Sigmoid colon (tissue), 7 donors: ENCODE results near the gene TPCN1. TPM values are rescaled to one million over a fixed set of nuclear protein-coding genes. Genes with fewer than 3 reads are reported as not detected.
A peak's percentile ranks its signal among the peaks of the same experiment; 100 is the strongest.

Experiments used
- DNase-seq: peaks from one replicate; pipeline ENCODE4 v3.0.0-alpha.2; 2019
- H3K27ac ChIP-seq, 4 donors: fragments of 200-600 bp; sonication (generic); one replicate each; pipeline ENCODE4 v1.5.1; 2016 to 2019; ENCODE audit warnings: mild to moderate bottlenecking in 1 of 4
- H3K27me3 ChIP-seq, 3 donors: fragments of 200-600 bp; sonication (generic); one replicate each; pipeline ENCODE4 v1.5.1; 2019; ENCODE audit warnings: mild to moderate bottlenecking in 1 of 3
- H3K36me3 ChIP-seq, 4 donors: fragments of 200-600 bp; sonication (generic); one replicate each; pipeline ENCODE4 v1.5.1; 2016 to 2019
- H3K4me1 ChIP-seq, 4 donors: fragments of 200-600 bp; sonication (generic); one replicate each; pipeline ENCODE4 v1.5.1; 2017 to 2019
- H3K4me3 ChIP-seq, 4 donors: fragments of 200-600 bp; sonication (generic); one replicate each; pipeline ENCODE4 v1.5.1; 2017 to 2019; ENCODE audit warnings: mild to moderate bottlenecking in 2 of 4, moderate library complexity in 1 of 4
- H3K9me3 ChIP-seq, 4 donors: fragments of 200-600 bp in 3 of 4; sonication (generic) in 3 of 4; one replicate each; pipeline versions ENCODE4 v1.5.1 to v1.6.1; 2013 to 2019
- EP300 ChIP-seq, 4 donors: sonication (generic); formaldehyde crosslinking; IDR thresholded peaks; one replicate each; pipeline ENCODE4 v1.6.1; 2017; ENCODE audit warnings: antibody characterized with exemption in 4 of 4
- POLR2A ChIP-seq, 2 donors: fragments of 450-650 bp; IDR thresholded peaks; one replicate each; pipeline ENCODE4 v1.6.1; 2016; ENCODE audit warnings: antibody characterized with exemption in 2 of 2, mild to moderate bottlenecking in 2 of 2, moderate library complexity in 2 of 2
- POLR2AphosphoS5 ChIP-seq, 4 donors: sonication (generic); formaldehyde crosslinking; IDR thresholded peaks; one replicate each; pipeline ENCODE4 v1.6.1; 2017; ENCODE audit warnings: antibody characterized with exemption in 4 of 4
- WGBS, 2 donors: extraction: QIAGEN DNeasy Blood & Tissue Kit; methylation state at CpG; one replicate each; pipeline ENCODE4 v1.1.7; 2013; 5-methylcytosine and 5-hydroxymethylcytosine counted together
- intact Hi-C: fragments of 100-400 bp; cut with DNase I; formaldehyde crosslinking; loops from one replicate; pipeline ENCODE4 v1.15.1; 2023
- polyA plus RNA-seq, 3 donors: library from polyadenylated mRNA; stranded (reverse); fragments of 200-250 nt; gene quantifications; one replicate each; pipeline ENCODE4 v1.2.3, GENCODE V29; 2013
- total RNA-seq, 4 donors: library from RNA; depleted of rRNA; stranded (reverse); fragments of >200 nt; gene quantifications; one replicate each; pipeline ENCODE4 v1.1.0, GENCODE V29; 2016
- TF ChIP-seq, protein P1 (sequence below), 4 experiments: fragments of 450-650 bp in 3 of 4; fragments of 200-600 bp in 1 of 4; IDR thresholded peaks; one replicate each; pipeline ENCODE4 v1.5.1; 2016 to 2019; ENCODE audit warnings: antibody characterized with exemption in 4 of 4, mild to moderate bottlenecking in 3 of 4, moderate library complexity in 2 of 4
- donor health status: healthy with polysubstance abuse.
- donor health status: Bipolar disorder and iron deficiency.
- donor health status: healthy.

Gene TPCN1
- total and polyA plus RNA-seq, 7 donors: 6.0 to 51.5 (median 28.3) TPM

DNA sequence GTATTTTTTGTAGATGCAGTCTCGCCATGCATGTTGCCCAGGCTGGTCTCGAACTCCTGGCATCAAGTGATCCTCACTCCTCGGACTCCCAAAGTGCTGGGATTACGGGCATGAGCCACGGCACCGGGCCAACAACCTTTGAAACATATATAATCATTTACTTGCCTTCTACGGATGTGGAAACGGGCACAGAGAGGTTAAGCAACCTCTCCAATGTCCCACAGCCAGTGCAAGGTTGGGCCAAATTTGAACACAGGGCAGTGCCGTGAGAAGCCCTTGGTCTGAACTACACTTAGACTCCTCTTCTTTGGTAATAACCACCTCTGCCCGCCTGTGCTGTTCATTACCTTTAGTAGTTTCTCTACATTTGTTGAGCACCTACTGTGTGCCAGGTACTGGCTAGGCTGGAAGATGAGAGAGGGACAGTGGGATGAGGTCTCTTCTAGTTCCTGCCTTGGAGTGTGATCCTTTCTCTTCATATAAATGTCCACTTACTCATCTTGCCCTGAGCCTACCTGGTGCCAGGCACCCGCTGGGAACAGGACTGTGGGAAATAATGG lies 38.2 kb upstream of the TPCN1 start:
- Histone ChIP-seq H3K27ac (no peak overlapping the region), H3K4me1 (peaks cover 0 to 30% (median 26%) of the 10 kb centered on the region in 4 donors), H3K9me3 (no peaks in the 10 kb centered on the region), H3K36me3 (peaks cover 17 to 35% (median 19%) of the 10 kb centered on the region in 4 donors), H3K27me3 (no peaks in the 10 kb centered on the region), H3K4me3 (no peak overlapping the region)
- TF ChIP-seq POLR2A (IDR thresholded peaks at IDR 0.05) (no peak), EP300 (IDR thresholded peaks at IDR 0.05) (no peak), POLR2AphosphoS5 (IDR thresholded peaks at IDR 0.05) (no peak)
- TF ChIP-seq, protein P1, sequence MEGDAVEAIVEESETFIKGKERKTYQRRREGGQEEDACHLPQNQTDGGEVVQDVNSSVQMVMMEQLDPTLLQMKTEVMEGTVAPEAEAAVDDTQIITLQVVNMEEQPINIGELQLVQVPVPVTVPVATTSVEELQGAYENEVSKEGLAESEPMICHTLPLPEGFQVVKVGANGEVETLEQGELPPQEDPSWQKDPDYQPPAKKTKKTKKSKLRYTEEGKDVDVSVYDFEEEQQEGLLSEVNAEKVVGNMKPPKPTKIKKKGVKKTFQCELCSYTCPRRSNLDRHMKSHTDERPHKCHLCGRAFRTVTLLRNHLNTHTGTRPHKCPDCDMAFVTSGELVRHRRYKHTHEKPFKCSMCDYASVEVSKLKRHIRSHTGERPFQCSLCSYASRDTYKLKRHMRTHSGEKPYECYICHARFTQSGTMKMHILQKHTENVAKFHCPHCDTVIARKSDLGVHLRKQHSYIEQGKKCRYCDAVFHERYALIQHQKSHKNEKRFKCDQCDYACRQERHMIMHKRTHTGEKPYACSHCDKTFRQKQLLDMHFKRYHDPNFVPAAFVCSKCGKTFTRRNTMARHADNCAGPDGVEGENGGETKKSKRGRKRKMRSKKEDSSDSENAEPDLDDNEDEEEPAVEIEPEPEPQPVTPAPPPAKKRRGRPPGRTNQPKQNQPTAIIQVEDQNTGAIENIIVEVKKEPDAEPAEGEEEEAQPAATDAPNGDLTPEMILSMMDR (IDR thresholded peaks at IDR 0.05): no peak
- DNase-seq: no peak
- intact Hi-C loops: loop anchor here (10.0 kb wide), 1 partner anchor 62 kb away; no protein-coding TSS in a partner anchor
- WGBS, 2 donors: 86 to 94% methylated on average over 11 of the region's 11 CpGs

DNA sequence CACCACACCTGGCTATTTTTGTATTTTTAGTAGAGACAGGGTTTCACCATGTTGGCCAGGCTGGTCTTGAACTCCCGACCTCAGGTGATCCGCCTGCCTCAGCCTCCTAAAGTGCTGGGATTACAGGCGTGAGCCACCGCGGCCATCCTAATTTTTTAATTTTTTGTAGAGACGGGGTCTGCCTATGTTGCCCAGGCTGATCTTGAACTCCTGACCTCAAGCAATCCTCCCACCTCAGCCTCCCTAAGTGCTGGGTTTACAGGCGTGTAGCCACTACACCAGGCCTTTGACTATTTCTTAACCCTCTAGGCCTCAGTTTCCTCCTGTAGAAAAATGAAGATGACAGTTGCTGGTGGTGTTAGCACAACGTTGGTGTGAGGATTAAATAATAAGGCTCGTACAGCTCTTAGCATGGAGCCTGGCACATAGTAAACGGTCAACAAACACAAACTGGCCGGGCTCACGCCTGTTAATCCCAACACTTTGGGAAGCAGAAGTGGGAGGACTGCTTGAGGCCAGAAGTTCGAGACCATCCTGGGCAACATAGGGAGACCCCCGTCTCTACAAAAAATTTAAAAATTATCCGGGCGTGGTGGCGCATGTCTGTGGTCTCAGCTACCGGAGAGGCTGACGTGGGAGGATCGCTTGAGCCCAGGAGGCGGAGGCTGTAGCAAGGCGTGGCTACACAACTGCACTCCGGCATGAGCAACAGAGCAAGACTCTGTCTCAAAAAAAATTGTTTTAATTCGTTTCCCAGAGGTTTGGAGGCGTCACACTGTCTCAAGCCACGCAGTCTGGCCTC lies 37.0 kb upstream of the TPCN1 start:
- peak overlapping the region; percentile 77 to 99 (median 86) for H3K4me3 ChIP-seq
- H3K9me3 ChIP-seq: no peaks in the 10 kb centered on the region
- H3K4me1 ChIP-seq: peaks cover 0 to 30% (median 26%) of the 10 kb centered on the region in 4 donors
- 22 to 30% methylated on average over 26 of the region's 26 CpGs for WGBS, 2 donors
- no peaks in the 10 kb centered on the region for H3K27me3 ChIP-seq
- intact Hi-C loops: loop anchor here (2.0 to 10.0 kb wide), 3 partner anchors 37 to 175 kb away; partner anchors contain the start of genes PLBD2 and TPCN1
- peak overlapping the region; percentile 93 to 97 (median 96) for H3K27ac ChIP-seq
- peaks cover 7 to 27% (median 10%) of the 10 kb centered on the region in 4 donors for H3K36me3 ChIP-seq
- no peak for DNase-seq
- TF ChIP-seq POLR2AphosphoS5 (IDR thresholded peaks at IDR 0.05) (no peak), EP300 (IDR thresholded peaks at IDR 0.05) (no peak), POLR2A (IDR thresholded peaks at IDR 0.05) (no peak)
- TF ChIP-seq, protein P1 (IDR thresholded peaks at IDR 0.05): no peak

DNA sequence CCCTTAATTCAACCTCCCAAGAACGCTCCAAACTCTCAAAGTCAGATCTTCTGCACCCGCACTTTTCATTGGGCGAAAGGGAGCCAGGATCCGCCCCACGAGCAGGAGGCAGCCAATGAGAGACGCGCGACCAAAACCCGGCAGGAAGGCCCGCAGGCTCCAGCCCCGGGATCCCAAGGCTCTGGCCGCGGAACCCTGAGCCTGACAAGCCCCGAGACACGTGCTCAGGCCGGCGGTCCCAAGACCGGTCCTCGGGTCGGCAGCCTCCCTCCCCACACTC lies 36.4 kb upstream of the TPCN1 start:
- Histone ChIP-seq H3K9me3 (no peaks in the 10 kb centered on the region), H3K27ac (peak overlapping the region; percentile 93 to 97 (median 96)), H3K4me3 (peak overlapping the region; percentile 77 to 99 (median 86)), H3K36me3 (peaks cover 1 to 21% (median 7%) of the 10 kb centered on the region in 4 donors), H3K27me3 (no peaks in the 10 kb centered on the region), H3K4me1 (peaks cover 0 to 30% (median 26%) of the 10 kb centered on the region in 4 donors)
- 0% methylated on average over 20 of the region's 20 CpGs for WGBS, 2 donors
- DNase-seq: peak; percentile 95
- intact Hi-C loops: loop anchor here (2.0 to 10.0 kb wide), 3 partner anchors 36 to 174 kb away; partner anchors contain the start of genes PLBD2 and TPCN1
- no peak for TF ChIP-seq POLR2A (IDR thresholded peaks at IDR 0.05)
- peak in 1 of 4 donors; percentile 35 for TF ChIP-seq POLR2AphosphoS5 (IDR thresholded peaks at IDR 0.05)

DNA sequence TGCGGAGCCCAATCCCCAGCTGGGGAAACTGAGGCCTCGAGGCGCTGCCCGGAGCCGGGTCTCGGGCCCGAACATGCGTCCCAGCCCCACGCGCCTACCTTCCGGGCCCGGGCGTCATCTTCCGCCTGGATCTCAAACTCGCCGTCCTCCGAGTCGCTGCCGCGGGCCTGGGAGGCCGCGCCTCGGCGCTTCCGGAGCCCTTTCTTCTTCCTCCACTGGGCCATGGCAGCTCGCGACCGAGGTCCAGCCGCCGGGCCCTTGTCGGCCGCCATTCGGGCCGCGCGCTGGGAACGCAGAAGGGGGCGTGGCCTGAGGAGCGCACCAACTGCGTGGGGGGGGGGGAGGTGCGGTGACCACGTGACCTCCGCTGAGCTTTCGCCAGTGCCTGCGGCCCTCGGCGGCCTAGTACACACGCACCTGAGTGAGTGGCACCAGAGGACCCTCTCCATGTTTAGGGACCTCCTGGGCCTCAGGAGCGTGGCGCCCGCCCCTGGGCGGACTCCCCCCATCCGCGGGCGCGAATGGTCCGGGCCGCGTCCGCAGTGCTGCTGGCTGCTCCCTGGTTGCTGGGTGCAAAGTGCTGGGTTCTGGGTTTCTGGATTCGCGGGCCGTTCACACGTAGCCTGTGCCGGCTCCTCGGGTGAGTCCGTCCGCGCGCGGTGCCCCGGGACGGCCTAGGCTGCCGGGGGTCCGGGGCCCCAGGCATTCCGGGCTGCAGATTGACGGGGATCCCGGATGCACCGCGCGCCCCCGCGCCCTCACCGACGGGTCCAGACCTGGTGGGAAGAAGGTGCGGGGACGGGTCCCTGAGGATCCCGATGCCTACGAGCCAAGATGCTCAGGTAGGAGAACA lies 35.9 kb upstream of the TPCN1 start, which contains the start of the genes DDX54 and RITA1:
TSS of gene DDX54 (minus strand) at position 299 of the 853 bp plus-strand sequence. CDS start at position 272, 27 bp downstream.
TSS of gene RITA1 (plus strand) at position 542 of the 853 bp plus-strand sequence. CDS start 1,026 bp downstream, outside the sequence.
- peaks cover 0 to 30% (median 26%) of the 10 kb centered on the region in 4 donors for H3K4me1 ChIP-seq
- no peaks in the 10 kb centered on the region for H3K27me3 ChIP-seq
- intact Hi-C loops: loop anchor here (2.0 to 10.0 kb wide), 3 partner anchors 35 to 173 kb away; partner anchors contain the start of genes PLBD2 and TPCN1
- peak within 1 kb of the TSS; percentile 77 to 99 (median 86) for H3K4me3 ChIP-seq
- H3K36me3 ChIP-seq: peaks cover 0 to 17% (median 2%) of the 10 kb centered on the region in 4 donors
- no peaks in the 10 kb centered on the region for H3K9me3 ChIP-seq
- WGBS, 2 donors: 0 to 1% methylated on average over 89 of the region's 89 CpGs
- DNase-seq: peak; percentile 91
- peak within 1 kb of the TSS; percentile 93 to 97 (median 96) for H3K27ac ChIP-seq
- TF ChIP-seq POLR2A (IDR thresholded peaks at IDR 0.05): no peak
- TF ChIP-seq, protein P1 (IDR thresholded peaks at IDR 0.05): no peak
- TF ChIP-seq POLR2AphosphoS5 (IDR thresholded peaks at IDR 0.05): peak; percentile 28 to 76 (median 60)
- TF ChIP-seq EP300 (IDR thresholded peaks at IDR 0.05): no peak
